ENCODE results near the gene CHRM4.
"Not testable (repeated sequence)": the region's sequence is repeated elsewhere in the genome, so short reads cannot be mapped to it uniquely, and the experiment has no call there.

Gene CHRM4

DNA sequence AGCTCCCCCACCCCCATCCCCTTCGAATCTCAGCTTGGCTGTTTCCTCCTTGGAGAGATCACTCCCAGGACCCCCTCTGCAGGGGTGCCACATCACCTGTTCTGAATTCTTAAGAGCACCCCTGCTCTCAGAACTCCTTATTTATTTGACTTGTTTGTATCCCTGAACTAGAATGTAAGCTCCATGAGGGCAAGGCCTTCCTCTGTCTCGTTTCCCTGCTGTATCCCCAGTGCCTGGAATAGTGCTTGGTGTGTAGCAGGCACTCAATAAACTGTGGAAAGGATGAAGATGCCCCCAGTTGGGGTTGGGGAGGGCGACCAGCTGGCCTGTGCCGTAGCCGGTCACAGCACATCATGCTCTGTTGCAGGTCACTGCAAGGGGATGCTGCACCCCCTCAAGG is 13.7 kb downstream of the CHRM4 start:
- Histone ChIP-seq H3K4me2 (peak overlapping the region in 5 of 11 experiments; percentile 97 to 99 (median 99); a peak in 6 of 22 replicates), H3K4me1 (peaks cover 26 to 46% (median 36%) of the 10 kb centered on the region in 10 experiments), H3K27ac (no peak overlapping the region; a peak in 1 of 22 replicates), H3K4me3 (no peak overlapping the region), H4K20me1 (peaks cover 0 to 89% (median 30%) of the 10 kb centered on the region in 11 experiments; a peak in 18 of 22 replicates), H3K27me3 (peaks cover 0 to 17% (median 0%) of the 10 kb centered on the region in 11 experiments; a peak in 7 of 22 replicates), H3K36me3 (peaks cover 51 to 65% (median 59%) of the 10 kb centered on the region in 11 experiments), H3K9ac (no peak overlapping the region), H3K9me3 (replicated peaks in 1 of 11) (no peaks in the 10 kb centered on the region)
- TF ChIP-seq Cebpa-rat (IDR thresholded peaks at IDR 0.05), result no peak

DNA sequence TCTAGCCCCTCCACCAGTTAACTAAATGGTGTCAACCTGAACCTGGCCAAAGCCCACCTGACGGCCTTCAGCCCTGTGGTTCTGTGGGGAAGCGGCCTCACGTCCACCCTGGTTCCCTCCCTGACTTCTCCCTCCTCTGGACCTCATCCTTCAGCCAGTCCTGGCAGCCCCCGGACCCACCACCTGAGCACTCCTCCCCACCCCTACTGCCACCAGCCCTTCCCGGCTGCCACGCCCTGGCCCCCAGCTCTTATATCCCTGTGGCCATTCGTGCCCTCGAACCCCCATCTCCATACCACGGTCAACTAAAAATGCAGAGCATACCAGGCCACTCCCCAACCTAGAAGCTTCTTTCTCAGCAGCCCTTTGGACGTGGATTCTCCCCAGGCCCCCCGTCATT is 14.3 kb downstream of the CHRM4 start:
- Histone ChIP-seq H4K20me1 (peaks cover 0 to 89% (median 27%) of the 10 kb centered on the region in 11 experiments; a peak in 18 of 22 replicates), H3K9ac (no peak overlapping the region), H3K4me3 (no peak overlapping the region), H3K27ac (no peak overlapping the region), H3K9me3 (replicated peaks in 1 of 11) (no peaks in the 10 kb centered on the region), H3K4me2 (no peak overlapping the region), H3K4me1 (peaks cover 23 to 40% (median 30%) of the 10 kb centered on the region in 10 experiments), H3K27me3 (peaks cover 0 to 12% (median 0%) of the 10 kb centered on the region in 11 experiments; a peak in 7 of 22 replicates), H3K36me3 (peaks cover 56 to 70% (median 65%) of the 10 kb centered on the region in 11 experiments)
- no peak for TF ChIP-seq Cebpa-rat (IDR thresholded peaks at IDR 0.05)

DNA sequence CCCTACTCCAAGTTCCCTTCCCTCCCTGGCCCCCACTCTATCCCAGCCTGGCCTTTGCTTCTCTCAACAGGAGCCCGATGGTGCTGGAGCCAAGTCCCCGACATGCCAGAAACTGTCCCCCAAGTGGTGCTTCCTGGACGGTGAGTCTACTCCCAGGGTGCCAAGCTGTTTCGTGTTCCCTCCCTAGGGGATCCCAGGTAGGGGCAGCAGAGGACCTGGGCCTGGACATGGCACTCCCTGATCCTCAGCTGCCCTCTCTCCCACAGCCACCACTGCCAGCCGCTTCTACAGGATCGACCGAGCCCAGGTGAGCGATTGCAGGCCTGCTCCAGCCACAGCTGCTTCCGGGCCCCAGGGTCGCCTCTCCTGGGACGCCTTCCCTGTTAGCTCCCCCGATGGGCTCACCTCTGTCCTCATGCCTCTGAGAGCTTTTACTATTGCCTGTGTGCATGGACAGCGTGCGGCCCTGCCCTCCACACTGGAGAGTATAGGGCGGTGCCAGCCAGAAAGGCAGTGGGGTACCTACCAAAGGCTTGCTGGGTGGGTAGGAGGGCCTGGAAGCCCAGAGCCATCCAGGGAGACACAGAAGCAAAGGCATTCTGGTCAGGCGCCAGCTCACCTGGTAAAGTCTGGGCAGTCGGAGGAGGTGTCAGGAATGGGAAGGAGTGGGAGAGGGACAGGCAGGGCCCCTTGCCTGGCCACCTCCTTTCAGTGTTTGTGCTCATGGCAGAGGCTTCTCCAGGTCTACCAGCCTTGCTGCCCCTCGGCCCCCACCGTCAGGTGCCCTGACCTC is 15.1 kb downstream of the CHRM4 start:
- H3K4me1 ChIP-seq, result peaks cover 18 to 36% (median 26%) of the 10 kb centered on the region in 10 experiments
- peaks cover 64 to 78% (median 73%) of the 10 kb centered on the region in 11 experiments for H3K36me3 ChIP-seq
- no peak for TF ChIP-seq Cebpa-rat (IDR thresholded peaks at IDR 0.05)
- H4K20me1 ChIP-seq, result peaks cover 0 to 92% (median 27%) of the 10 kb centered on the region in 11 experiments; a peak in 19 of 22 replicates
- H3K9ac ChIP-seq, result no peak overlapping the region
- peaks cover 0 to 4% (median 0%) of the 10 kb centered on the region in 11 experiments; a peak in 1 of 22 replicates for H3K27me3 ChIP-seq
- no peak overlapping the region for H3K4me2 ChIP-seq
- H3K4me3 ChIP-seq, result no peak overlapping the region
- H3K9me3 ChIP-seq (replicated peaks in 1 of 11), result no peaks in the 10 kb centered on the region
- no peak overlapping the region for H3K27ac ChIP-seq

DNA sequence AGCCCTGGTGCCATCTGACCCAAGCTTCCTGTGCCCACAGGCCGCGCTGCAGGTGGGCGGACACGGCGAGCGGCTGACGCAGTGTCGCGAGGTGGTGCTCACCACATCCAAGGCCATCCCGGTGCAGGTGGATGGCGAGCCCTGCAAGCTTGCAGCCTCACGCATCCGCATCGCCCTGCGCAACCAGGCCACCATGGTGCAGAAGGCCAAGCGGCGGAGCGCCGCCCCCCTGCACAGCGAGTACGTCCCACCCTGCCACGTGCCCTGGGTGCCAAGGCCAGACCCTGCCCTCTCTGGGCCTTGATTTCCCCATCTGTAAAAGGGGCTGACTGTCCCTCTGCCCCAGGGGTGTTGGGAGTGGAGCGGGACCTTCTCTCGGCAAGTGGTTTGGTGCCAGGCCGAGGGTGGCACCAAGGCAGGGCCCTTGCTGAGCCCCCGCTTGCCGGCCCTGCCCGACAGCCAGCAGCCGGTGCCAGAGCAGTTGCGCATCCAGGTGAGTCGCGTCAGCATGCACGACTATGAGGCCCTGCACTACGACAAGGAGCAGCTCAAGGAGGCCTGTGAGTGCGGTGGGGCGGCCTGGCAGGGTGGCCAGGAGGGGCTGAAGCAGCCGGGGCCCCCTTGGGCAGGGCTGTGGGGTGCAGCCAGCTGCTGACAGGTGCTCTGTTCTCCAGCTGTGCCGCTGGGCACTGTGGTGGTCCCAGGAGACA is 16.0 kb downstream of the CHRM4 start:
- Histone ChIP-seq H3K36me3 (peaks cover 72 to 86% (median 82%) of the 10 kb centered on the region in 11 experiments), H4K20me1 (peaks cover 0 to 93% (median 27%) of the 10 kb centered on the region in 11 experiments; a peak in 19 of 22 replicates)
- no peak for TF ChIP-seq Cebpa-rat (IDR thresholded peaks at IDR 0.05)

DNA sequence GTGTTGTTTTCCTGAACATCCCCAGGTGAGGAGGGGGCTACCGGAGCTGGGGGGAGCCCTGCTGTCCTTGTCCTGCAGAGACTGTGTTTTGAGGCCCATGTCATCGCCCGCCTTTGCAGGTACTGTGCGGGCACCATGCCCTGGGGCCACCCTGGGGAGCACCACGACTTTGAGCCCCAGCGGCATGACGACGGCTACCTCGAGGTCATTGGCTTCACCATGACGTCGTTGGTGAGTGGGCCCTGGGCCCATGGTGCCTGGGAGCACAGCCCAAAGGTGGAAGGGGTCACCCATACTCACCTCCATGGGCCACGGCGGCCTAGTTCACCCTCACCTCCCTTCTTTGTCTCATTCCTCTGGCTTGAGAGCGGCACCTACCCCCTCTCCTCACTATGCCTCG is 16.8 kb downstream of the CHRM4 start:
- peaks cover 13 to 23% (median 21%) of the 10 kb centered on the region in 10 experiments for H3K4me1 ChIP-seq
- peaks cover 80 to 93% (median 89%) of the 10 kb centered on the region in 11 experiments for H3K36me3 ChIP-seq
- H3K27ac ChIP-seq, result no peak overlapping the region
- H3K9me3 ChIP-seq (replicated peaks in 1 of 11), result no peaks in the 10 kb centered on the region
- TF ChIP-seq Cebpa-rat (IDR thresholded peaks at IDR 0.05), result no peak
- no peak overlapping the region for H3K9ac ChIP-seq
- H3K4me2 ChIP-seq, result no peak overlapping the region
- no peak overlapping the region for H3K4me3 ChIP-seq
- no peaks in the 10 kb centered on the region for H3K27me3 ChIP-seq
- peaks cover 7 to 97% (median 32%) of the 10 kb centered on the region in 11 experiments; a peak in 19 of 22 replicates for H4K20me1 ChIP-seq

More for the DNA sequence above, 16.0 kb downstream of the CHRM4 start:
- Histone ChIP-seq H3K4me3 (no peak overlapping the region), H3K27ac (no peak overlapping the region), H3K9ac (no peak overlapping the region), H3K27me3 (no peaks in the 10 kb centered on the region), H3K4me2 (no peak overlapping the region), H3K9me3 (replicated peaks in 1 of 11) (no peaks in the 10 kb centered on the region), H3K4me1 (peaks cover 18 to 29% (median 25%) of the 10 kb centered on the region in 10 experiments)

DNA sequence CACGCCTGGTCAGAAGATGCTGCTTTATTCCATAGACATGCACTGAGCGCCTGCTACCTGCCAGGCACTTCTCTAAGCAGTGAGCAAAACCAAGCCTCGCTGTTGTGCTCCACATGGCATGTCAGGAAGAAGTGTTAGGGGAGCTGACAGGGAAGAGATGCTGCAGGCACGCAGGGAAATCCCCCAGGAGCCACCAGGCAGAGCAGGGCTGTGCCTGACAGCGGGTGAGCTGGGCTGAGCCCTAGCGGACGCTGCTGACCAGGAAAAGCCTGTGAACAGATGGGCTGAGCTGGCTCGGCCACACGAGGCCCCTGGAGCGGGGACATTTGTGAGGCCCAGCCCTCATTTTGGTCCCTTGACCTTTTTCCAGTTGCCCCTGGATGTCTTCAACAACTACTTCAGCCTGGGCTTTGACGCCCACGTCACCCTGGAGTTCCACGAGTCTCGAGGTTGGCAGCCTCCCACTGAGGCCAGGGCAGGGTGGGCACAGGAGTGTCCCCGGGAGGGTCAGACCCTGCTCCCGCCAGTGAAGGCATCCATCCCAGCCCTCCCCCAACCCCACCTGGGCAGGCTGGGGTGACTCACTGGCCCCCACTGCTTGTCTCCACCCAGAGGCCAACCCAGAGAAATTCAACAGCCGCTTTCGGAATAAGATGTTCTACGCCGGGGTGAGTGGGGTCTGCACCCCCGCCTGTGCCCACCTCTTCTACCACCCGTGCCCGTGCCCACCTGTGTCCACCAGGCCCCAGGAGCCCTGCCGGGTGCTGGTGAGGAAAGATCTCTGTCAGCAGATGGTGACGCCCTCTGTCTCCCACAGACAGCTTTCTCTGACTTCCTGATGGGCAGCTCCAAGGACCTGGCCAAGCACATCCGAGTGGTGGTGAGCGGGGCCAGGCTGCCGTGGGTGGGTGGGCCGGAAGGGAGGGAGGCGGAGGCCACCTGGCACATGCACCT is 17.5 kb downstream of the CHRM4 start:
- no peak overlapping the region for H3K9ac ChIP-seq
- H3K4me2 ChIP-seq, result no peak overlapping the region
- no peaks in the 10 kb centered on the region for H3K27me3 ChIP-seq
- peaks cover 86 to 100% (median 97%) of the 10 kb centered on the region in 11 experiments for H3K36me3 ChIP-seq
- H4K20me1 ChIP-seq, result peaks cover 14 to 96% (median 32%) of the 10 kb centered on the region in 11 experiments; a peak in 19 of 22 replicates
- H3K4me3 ChIP-seq, result no peak overlapping the region
- no peak for TF ChIP-seq Cebpa-rat (IDR thresholded peaks at IDR 0.05)
- no peak overlapping the region for H3K27ac ChIP-seq
- H3K9me3 ChIP-seq (replicated peaks in 1 of 11), result no peaks in the 10 kb centered on the region
- H3K4me1 ChIP-seq, result peaks cover 5 to 23% (median 17%) of the 10 kb centered on the region in 10 experiments

DNA sequence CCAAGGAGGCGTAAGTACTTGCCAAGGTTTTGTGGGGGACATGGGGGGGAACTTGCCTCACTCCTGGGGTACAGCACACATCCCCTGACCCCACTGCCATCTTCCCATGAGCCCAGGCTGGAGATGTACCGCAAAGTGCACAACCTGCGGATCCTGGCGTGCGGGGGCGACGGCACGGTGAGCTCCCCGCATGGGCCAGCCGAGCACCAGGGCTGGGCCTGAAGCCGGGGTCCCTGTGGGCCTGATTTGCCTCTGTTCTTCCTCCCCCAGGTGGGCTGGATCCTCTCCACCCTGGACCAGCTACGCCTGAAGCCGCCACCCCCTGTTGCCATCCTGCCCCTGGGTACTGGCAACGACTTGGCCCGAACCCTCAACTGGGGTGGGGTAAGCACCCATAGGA is 19.1 kb downstream of the CHRM4 start:
- H4K20me1 ChIP-seq, result peaks cover 22 to 96% (median 36%) of the 10 kb centered on the region in 11 experiments; a peak in 20 of 22 replicates
- H3K27me3 ChIP-seq; H3K4me2 ChIP-seq; H3K27ac ChIP-seq; H3K9ac ChIP-seq; H3K9me3 ChIP-seq (replicated peaks in 1 of 11); H3K4me3 ChIP-seq: not testable (repeated sequence)
- peaks cover 0 to 24% (median 16%) of the 10 kb centered on the region in 10 experiments; a peak in 16 of 20 replicates for H3K4me1 ChIP-seq
- peaks cover 87 to 99% (median 97%) of the 10 kb centered on the region in 11 experiments for H3K36me3 ChIP-seq

DNA sequence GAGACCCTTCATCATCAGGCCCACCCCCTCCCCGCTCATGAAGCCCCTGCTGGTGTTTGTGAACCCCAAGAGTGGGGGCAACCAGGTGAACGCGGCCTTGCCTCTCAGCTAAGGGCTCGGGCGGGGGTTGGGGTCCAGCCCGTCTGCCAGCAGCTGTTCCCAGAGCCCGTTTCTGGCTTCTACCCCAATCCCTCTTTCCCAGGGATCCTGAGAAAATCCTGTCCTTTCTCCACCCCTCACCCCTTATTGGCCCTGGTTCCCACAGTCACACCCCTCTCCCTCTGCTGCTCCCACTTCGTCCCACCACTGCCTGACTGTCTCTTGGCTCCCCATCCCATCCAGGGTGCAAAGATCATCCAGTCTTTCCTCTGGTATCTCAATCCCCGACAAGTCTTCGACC is 19.5 kb downstream of the CHRM4 start:
- no peak overlapping the region for H3K4me2 ChIP-seq
- no peak overlapping the region for H3K4me3 ChIP-seq
- no peak overlapping the region for H3K27ac ChIP-seq
- no peak for TF ChIP-seq Cebpa-rat (IDR thresholded peaks at IDR 0.05)
- no peak overlapping the region; a peak in 2 of 22 replicates for H3K9ac ChIP-seq
- peaks cover 25 to 94% (median 38%) of the 10 kb centered on the region in 11 experiments for H4K20me1 ChIP-seq
- no peaks in the 10 kb centered on the region for H3K9me3 ChIP-seq (replicated peaks in 1 of 11)
- H3K27me3 ChIP-seq, result no peaks in the 10 kb centered on the region
- H3K36me3 ChIP-seq, result peaks cover 83 to 96% (median 93%) of the 10 kb centered on the region in 11 experiments
- peaks cover 2 to 27% (median 19%) of the 10 kb centered on the region in 10 experiments for H3K4me1 ChIP-seq

DNA sequence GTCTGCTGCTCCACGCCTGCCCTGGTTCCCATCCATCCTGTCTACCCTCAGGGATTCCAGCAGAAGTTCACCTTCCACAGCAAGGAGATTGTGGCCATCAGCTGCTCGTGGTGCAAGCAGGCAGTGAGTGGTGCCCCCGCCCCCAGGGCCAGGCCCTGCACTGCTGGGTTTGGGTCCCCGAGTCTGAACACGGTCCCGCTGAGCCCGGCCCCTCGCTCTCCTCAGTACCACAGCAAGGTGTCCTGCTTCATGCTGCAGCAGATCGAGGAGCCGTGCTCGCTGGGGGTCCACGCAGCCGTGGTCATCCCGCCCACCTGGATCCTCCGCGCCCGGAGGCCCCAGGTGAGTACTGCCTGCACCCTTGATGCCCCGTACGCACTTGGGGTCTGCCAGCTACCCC is 20.3 kb downstream of the CHRM4 start:
- Histone ChIP-seq H3K36me3 (peaks cover 76 to 96% (median 88%) of the 10 kb centered on the region in 11 experiments), H3K4me1 (peaks cover 11 to 35% (median 27%) of the 10 kb centered on the region in 10 experiments), H4K20me1 (peaks cover 33 to 94% (median 46%) of the 10 kb centered on the region in 11 experiments), H3K9ac (peak overlapping the region in 1 of 11 experiments; percentile 10; a peak in 1 of 22 replicates)
- not testable (repeated sequence) for H3K4me2 ChIP-seq; H3K27me3 ChIP-seq; H3K4me3 ChIP-seq; H3K9me3 ChIP-seq (replicated peaks in 1 of 11); H3K27ac ChIP-seq

All from BLaER1 treated with 17β-estradiol and CSF1 and Interleukin-3, amounts not matched to agents 10 nM and 100 nM (cell line).